ENCODE results near the gene TBL1Y.
"Not testable (repeated sequence)": the region's sequence is repeated elsewhere in the genome, so short reads cannot be mapped to it uniquely, and the experiment has no call there.

TBL1Y gene

GRCh38 chrY:6910372-6911252, at the start of gene TBL1Y:
TSS of gene TBL1Y (plus strand) at chrY:6910697. CDS start at chrY:7025085, 114,388 bp downstream.
- no peak for DNase-seq

- DNase-seq = no peak
These were observed 16.0 kb upstream of the TBL1Y start for GRCh38 chrY:6894496-6894895.

GRCh38 chrY:6895236-6895635, 15.3 kb upstream of the TBL1Y start:
- no peak for DNase-seq

- DNase-seq = not testable (repeated sequence)
These were observed 8.4 kb upstream of the TBL1Y start for GRCh38 chrY:6902116-6902515.

- no peak for DNase-seq
These were observed 2.9 kb upstream of the TBL1Y start for GRCh38 chrY:6907591-6907990.

GRCh38 chrY:6908021-6908420, 2.5 kb upstream of the TBL1Y start:
- DNase-seq = not testable (repeated sequence)

- DNase-seq = no peak
These were observed 1.4 kb upstream of the TBL1Y start for GRCh38 chrY:6909118-6909521.

GRCh38 chrY:6909856-6910255, 641 bp upstream of the TBL1Y start:
- no peak for DNase-seq

GRCh38 chrY:6911253-6911881, 870 bp downstream of the TBL1Y start, which contains the start of gene AMELY:
TSS of gene AMELY (minus strand) at chrY:6911752. CDS start at chrY:6872608, 39,144 bp downstream.
- no peak for DNase-seq

GRCh38 chrY:6913362-6913761, 2.9 kb downstream of the TBL1Y start:
- DNase-seq = no peak

GRCh38 chrY:6921061-6921460, 10.6 kb downstream of the TBL1Y start:
- DNase-seq = no peak

GRCh38 chrY:6928265-6928664, 17.8 kb downstream of the TBL1Y start:
- no peak for DNase-seq

- DNase-seq = no peak
These were observed 18.7 kb downstream of the TBL1Y start for GRCh38 chrY:6929237-6929636.

- no peak for DNase-seq
These were observed 21.4 kb downstream of the TBL1Y start for GRCh38 chrY:6931779-6932396.

- no peak for DNase-seq
These were observed 25.0 kb downstream of the TBL1Y start for GRCh38 chrY:6935497-6935896.

- no peak for DNase-seq
These were observed 37.2 kb downstream of the TBL1Y start for GRCh38 chrY:6947695-6948094.

- DNase-seq = no peak
These were observed 37.9 kb downstream of the TBL1Y start for GRCh38 chrY:6948378-6948777.

GRCh38 chrY:6949947-6950346, 39.5 kb downstream of the TBL1Y start:
- no peak for DNase-seq

GRCh38 chrY:6964732-6965131, 54.2 kb downstream of the TBL1Y start:
- no peak for DNase-seq

- no peak for DNase-seq
These were observed 56.0 kb downstream of the TBL1Y start for GRCh38 chrY:6966521-6966920.

- DNase-seq = no peak
These were observed 57.2 kb downstream of the TBL1Y start for GRCh38 chrY:6967736-6968135.

GRCh38 chrY:6968191-6968590, 57.7 kb downstream of the TBL1Y start:
- DNase-seq = no peak

- no peak for DNase-seq
These were observed 61.9 kb downstream of the TBL1Y start for GRCh38 chrY:6972271-6972887.
